MM.1S (cell line): ENCODE results near the gene PDLIM5.
"Not testable (repeated sequence)": the region's sequence is repeated elsewhere in the genome, so short reads cannot be mapped to it uniquely, and the experiment has no call there.

ENCODE experiments used
- DNase-seq: peaks from one replicate; pipeline ENCODE4 v3.0.0-alpha.2; 2015
- H2AFZ ChIP-seq: fragments of 300-600 bp; sonication (generic); 2 replicates; pipeline ENCODE4 v1.6.0; 2016; ENCODE audit warnings: antibody characterized with exemption, low read length
- H3F3A ChIP-seq: fragments of 300-600 bp; sonication (generic); 2 replicates; pipeline ENCODE4 v1.6.1; 2016; ENCODE audit warnings: mild to moderate bottlenecking, antibody characterized with exemption, low read length, moderate library complexity, mixed read lengths; ENCODE audit not compliant: insufficient read depth
- H3K27ac ChIP-seq: fragments of 300-600 bp; sonication (generic); 2 replicates; pipeline ENCODE4 v1.5.1; 2016; ENCODE audit warnings: mild to moderate bottlenecking, low read length
- H3K27me3 ChIP-seq: fragments of 300-600 bp; sonication (generic); replicated peaks from 2 replicates; pipeline ENCODE4 v1.6.0; 2016; ENCODE audit warnings: low read length; ENCODE audit not compliant: insufficient read depth
- H3K36me3 ChIP-seq: fragments of 300-600 bp; sonication (generic); replicated peaks from 2 replicates; pipeline ENCODE4 v1.6.1; 2016; ENCODE audit warnings: mild to moderate bottlenecking, low read length, mixed read lengths; ENCODE audit not compliant: insufficient read depth
- H3K4me1 ChIP-seq: fragments of 300-600 bp; sonication (generic); 2 replicates; pipeline ENCODE4 v1.6.1; 2016; ENCODE audit warnings: low read length, mixed read lengths
- H3K4me2 ChIP-seq: fragments of 300-600 bp; sonication (generic); 2 replicates; pipeline ENCODE4 v1.6.0; 2016; ENCODE audit warnings: low read depth, low read length
- H3K4me3 ChIP-seq: fragments of 300-600 bp; sonication (generic); 2 replicates; pipeline ENCODE4 v1.5.1; 2016; ENCODE audit warnings: low read length, mixed read lengths
- H3K79me2 ChIP-seq: fragments of 300-600 bp; sonication (generic); 2 replicates; pipeline ENCODE4 v1.6.1; 2016; ENCODE audit warnings: mixed run types, low read length, mixed read lengths
- H3K9ac ChIP-seq: fragments of 300-600 bp; sonication (generic); 2 replicates; pipeline ENCODE4 v1.6.1; 2016; ENCODE audit warnings: low read length, mixed read lengths
- H3K9me2 ChIP-seq: fragments of 300-600 bp; sonication (generic); replicated peaks from 2 replicates; pipeline ENCODE4 v1.6.1; 2016; ENCODE audit warnings: mild to moderate bottlenecking, low read length, mixed read lengths; ENCODE audit not compliant: insufficient read depth
- H3K9me3 ChIP-seq: fragments of 300-600 bp; sonication (generic); replicated peaks from 2 replicates; pipeline ENCODE4 v1.6.1; 2016; ENCODE audit warnings: mild to moderate bottlenecking, low read length, mixed read lengths; ENCODE audit not compliant: insufficient read depth
- H4K20me1 ChIP-seq: fragments of 300-600 bp; sonication (generic); 2 replicates; pipeline ENCODE4 v1.6.1; 2016; ENCODE audit warnings: mild to moderate bottlenecking, low read length, moderate library complexity, mixed read lengths; ENCODE audit not compliant: insufficient read depth
- EZH2 ChIP-seq: fragments of 300-600 bp; sonication (generic); optimal IDR thresholded peaks from 2 replicates; pipeline ENCODE3; 2017; ENCODE audit warnings: low read depth, mild to moderate bottlenecking, antibody characterized with exemption, low read length, mixed read lengths
- EZH2phosphoT487 ChIP-seq: fragments of 300-600 bp; sonication (generic); IDR thresholded peaks from 2 replicates; pipeline ENCODE4 v1.6.1; 2018; ENCODE audit warnings: antibody characterized with exemption, low read length
- TF ChIP-seq, protein P1 (sequence below): fragments of 300-600 bp; sonication (generic); IDR thresholded peaks from 2 replicates; pipeline ENCODE4 v1.5.1; 2016; ENCODE audit warnings: antibody characterized with exemption, low read length, mixed read lengths

Gene PDLIM5

DNA sequence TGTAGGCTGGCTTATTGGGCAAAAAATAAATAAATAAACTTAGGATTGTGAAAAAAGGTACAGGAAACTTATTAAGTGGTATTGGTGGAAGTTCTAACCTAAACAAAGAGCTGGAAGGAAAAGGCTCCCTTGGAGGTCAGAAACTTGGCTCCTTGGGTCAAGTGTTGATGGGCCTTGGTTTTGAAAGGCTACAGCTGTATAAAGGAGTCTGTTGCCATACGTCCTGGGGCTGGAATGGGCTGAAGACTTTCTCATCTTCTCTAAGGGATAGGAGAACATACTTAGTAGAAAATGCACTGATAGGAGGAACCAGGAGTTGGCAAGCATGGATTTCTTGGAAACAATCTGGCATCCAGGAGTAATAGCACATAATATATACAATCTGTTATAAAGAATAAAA, 56.6 kb downstream of the PDLIM5 start:
- no peaks in the 10 kb centered on the region for H3K79me2 ChIP-seq
- no peaks in the 10 kb centered on the region for H4K20me1 ChIP-seq
- TF ChIP-seq EZH2phosphoT487: no peak
- TF ChIP-seq EZH2: no peak
- TF ChIP-seq, protein P1, sequence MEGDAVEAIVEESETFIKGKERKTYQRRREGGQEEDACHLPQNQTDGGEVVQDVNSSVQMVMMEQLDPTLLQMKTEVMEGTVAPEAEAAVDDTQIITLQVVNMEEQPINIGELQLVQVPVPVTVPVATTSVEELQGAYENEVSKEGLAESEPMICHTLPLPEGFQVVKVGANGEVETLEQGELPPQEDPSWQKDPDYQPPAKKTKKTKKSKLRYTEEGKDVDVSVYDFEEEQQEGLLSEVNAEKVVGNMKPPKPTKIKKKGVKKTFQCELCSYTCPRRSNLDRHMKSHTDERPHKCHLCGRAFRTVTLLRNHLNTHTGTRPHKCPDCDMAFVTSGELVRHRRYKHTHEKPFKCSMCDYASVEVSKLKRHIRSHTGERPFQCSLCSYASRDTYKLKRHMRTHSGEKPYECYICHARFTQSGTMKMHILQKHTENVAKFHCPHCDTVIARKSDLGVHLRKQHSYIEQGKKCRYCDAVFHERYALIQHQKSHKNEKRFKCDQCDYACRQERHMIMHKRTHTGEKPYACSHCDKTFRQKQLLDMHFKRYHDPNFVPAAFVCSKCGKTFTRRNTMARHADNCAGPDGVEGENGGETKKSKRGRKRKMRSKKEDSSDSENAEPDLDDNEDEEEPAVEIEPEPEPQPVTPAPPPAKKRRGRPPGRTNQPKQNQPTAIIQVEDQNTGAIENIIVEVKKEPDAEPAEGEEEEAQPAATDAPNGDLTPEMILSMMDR: no peak
- H3K36me3 ChIP-seq: no peaks in the 10 kb centered on the region
- no peaks in the 10 kb centered on the region for H3F3A ChIP-seq
- H2AFZ ChIP-seq: no peak overlapping the region
- no peak overlapping the region for H3K27ac ChIP-seq
- no peak overlapping the region for H3K4me3 ChIP-seq
- H3K9me3 ChIP-seq: no peaks in the 10 kb centered on the region
- no peaks in the 10 kb centered on the region for H3K27me3 ChIP-seq
- DNase-seq: no peak
- no peaks in the 10 kb centered on the region for H3K9me2 ChIP-seq
- no peak overlapping the region for H3K4me2 ChIP-seq
- no peak overlapping the region for H3K9ac ChIP-seq
- no peaks in the 10 kb centered on the region for H3K4me1 ChIP-seq

DNA sequence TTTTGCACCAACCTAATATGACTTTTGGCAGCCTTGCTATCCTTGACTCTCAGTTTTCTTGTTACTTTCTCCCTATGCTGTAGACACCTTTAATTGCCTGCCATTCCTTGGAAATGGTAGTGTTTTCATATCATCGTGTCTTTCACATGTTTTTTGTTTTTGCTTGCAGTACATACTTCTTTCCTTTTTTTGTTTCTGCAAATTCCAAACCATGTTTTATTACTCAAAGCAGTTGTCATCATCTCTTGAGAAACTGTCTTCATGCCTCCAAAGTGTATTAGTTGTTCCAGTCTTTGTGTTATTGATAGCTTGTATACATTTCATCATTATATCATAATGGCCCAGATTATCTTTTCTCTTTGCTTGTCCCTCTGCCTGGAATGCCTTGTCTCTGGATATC, 57.1 kb downstream of the PDLIM5 start:
- Histone ChIP-seq H3K4me3 (no peak overlapping the region), H3K9me2 (no peaks in the 10 kb centered on the region), H3K9ac (no peak overlapping the region), H3K27ac (no peak overlapping the region), H3K79me2 (no peaks in the 10 kb centered on the region), H3F3A (no peaks in the 10 kb centered on the region), H3K27me3 (no peaks in the 10 kb centered on the region), H3K4me1 (no peaks in the 10 kb centered on the region), H2AFZ (no peak overlapping the region), H3K9me3 (no peaks in the 10 kb centered on the region), H3K36me3 (no peaks in the 10 kb centered on the region), H4K20me1 (no peaks in the 10 kb centered on the region), H3K4me2 (no peak overlapping the region)
- TF ChIP-seq EZH2phosphoT487: no peak
- no peak for TF ChIP-seq EZH2
- TF ChIP-seq, protein P1: no peak
- no peak for DNase-seq

DNA sequence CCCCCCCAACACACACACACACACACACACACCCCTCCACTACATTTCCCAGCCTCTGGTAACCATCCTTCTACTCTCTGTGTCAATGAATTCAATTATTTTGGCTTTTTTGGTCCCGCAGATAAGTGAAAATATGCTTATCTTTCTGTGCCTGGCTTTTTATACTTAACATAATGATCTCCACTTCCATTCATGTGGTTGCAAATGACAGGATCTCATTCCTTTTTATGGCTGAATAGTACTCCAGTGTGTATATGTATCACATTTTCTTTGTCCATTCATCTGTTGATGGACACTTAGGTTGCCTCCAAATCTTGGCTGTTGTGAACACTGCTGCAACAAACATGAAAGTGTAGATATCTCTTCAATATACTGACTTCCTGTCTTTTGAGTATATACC, 59.8 kb downstream of the PDLIM5 start:
- TF ChIP-seq EZH2phosphoT487 (no peak), EZH2 (no peak)
- TF ChIP-seq, protein P1: no peak
- Histone ChIP-seq H3K79me2 (no peaks in the 10 kb centered on the region), H3K4me3 (no peak overlapping the region), H3K9ac (no peak overlapping the region), H3K27me3 (no peaks in the 10 kb centered on the region), H3K9me3 (no peaks in the 10 kb centered on the region), H3F3A (no peaks in the 10 kb centered on the region), H3K9me2 (no peaks in the 10 kb centered on the region), H4K20me1 (no peaks in the 10 kb centered on the region), H3K4me2 (no peak overlapping the region), H3K27ac (no peak overlapping the region), H2AFZ (no peak overlapping the region), H3K36me3 (no peaks in the 10 kb centered on the region), H3K4me1 (no peaks in the 10 kb centered on the region)
- no peak for DNase-seq

DNA sequence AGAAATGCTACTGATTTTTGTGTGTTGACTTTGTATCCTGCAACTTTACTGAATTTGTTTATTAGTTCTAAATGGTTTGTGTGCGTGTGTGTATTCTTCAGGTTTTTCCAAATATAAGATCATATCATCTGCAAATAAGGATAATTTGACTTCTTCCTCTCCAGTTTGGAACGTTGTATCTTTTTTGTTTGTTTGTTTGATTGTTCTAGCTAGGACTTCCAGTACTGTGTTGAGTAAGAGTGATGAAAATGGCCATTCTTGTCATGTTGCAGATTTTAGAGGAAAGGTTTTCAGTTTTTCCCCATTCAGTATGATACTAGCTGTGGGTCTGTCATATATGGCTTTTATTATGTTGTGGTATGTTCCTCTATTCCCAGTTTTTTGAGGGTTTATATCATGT, 61.8 kb downstream of the PDLIM5 start:
- not testable (repeated sequence) for H3K4me1 ChIP-seq, H3K4me2 ChIP-seq, H2AFZ ChIP-seq, H3F3A ChIP-seq, H3K9ac ChIP-seq, H4K20me1 ChIP-seq, H3K27ac ChIP-seq, H3K4me3 ChIP-seq, H3K79me2 ChIP-seq, H3K36me3 ChIP-seq, H3K9me3 ChIP-seq, H3K9me2 ChIP-seq, DNase-seq, H3K27me3 ChIP-seq
